ENCODE measurements around the gene CENPB. TPM values are rescaled to one million over a fixed set of nuclear protein-coding genes. Genes with fewer than 3 reads are reported as not detected.

CENPB gene
- total and polyA plus RNA-seq, 2 of the 4 experiments (the other 2 are of a cell fraction), result 45.7 to 59.1 TPM

- Histone ChIP-seq H2BK5ac (ENCODE audit: low read depth, low read length, poor library complexity, severe bottlenecking) (no peak overlapping the region), H4K91ac (ENCODE audit: insufficient read depth, low read depth, low read length) (no peak overlapping the region), H3K9me3 (ENCODE audit: control insufficient read depth, insufficient read depth, low read length) (no peaks in the 10 kb centered on the region), H3K27ac (ENCODE audit: insufficient read depth, low read length) (no peak overlapping the region), H3K79me1 (ENCODE audit: low read depth in 1 of 2, low read length in 2 of 2) (peaks cover 4 to 28% of the 10 kb centered on the region in 2 experiments; a peak in 3 of 4 replicates), H3K18ac (ENCODE audit: low read depth, low read length) (no peak overlapping the region), H3K4ac (ENCODE audit: low read depth, low read length) (peak overlapping the region; percentile 91), H3K56ac (ENCODE audit: extremely low read depth, insufficient read depth, low read length) (no peak overlapping the region), H2BK120ac (ENCODE audit: low read depth, low read length) (peak overlapping the region; percentile 62; the same call in 1 of the 2 replicates), H4K8ac (ENCODE audit: low read depth in 2 of 2, low read length in 2 of 2) (no peak overlapping the region; a peak in 2 of 4 replicates), H2BK15ac (ENCODE audit: low read depth, low read length) (peak overlapping the region; percentile 88; the same call in 1 of the 3 replicates), H3K4me1 (ENCODE audit: control insufficient read depth, insufficient read depth, low read length) (peaks cover 15% of the 10 kb centered on the region), H3K9ac (ENCODE audit: low read depth, low read length) (no peak overlapping the region), H4K5ac (ENCODE audit: low read depth, low read length) (no peak overlapping the region), H3K27me3 (ENCODE audit: control insufficient read depth, insufficient read depth, low read length) (no peaks in the 10 kb centered on the region), H3K36me3 (ENCODE audit: control insufficient read depth, insufficient read depth, low read length) (no peaks in the 10 kb centered on the region), H3K14ac (replicated peaks; ENCODE audit: low read depth, low read length) (no peak overlapping the region), H4K20me1 (ENCODE audit: insufficient read depth, low read length) (no peaks in the 10 kb centered on the region), H3K23ac (ENCODE audit: low read depth, low read length) (no peak overlapping the region), H3K4me3 (ENCODE audit: insufficient read depth, low read depth, low read length) (no peak overlapping the region), H2AK9ac (replicated peaks; ENCODE audit: low read depth, low read length, poor library complexity) (no peak overlapping the region), H3K9me1 (ENCODE audit: insufficient read depth, low read length) (peaks cover 19% of the 10 kb centered on the region), H2AK5ac (ENCODE audit: low read depth, low read length) (peak overlapping the region; percentile 98; the same call in 1 of the 2 replicates), H3K4me2 (ENCODE audit: low read depth, low read length) (no peak overlapping the region), H2AFZ (replicated peaks; ENCODE audit: low read length, poor library complexity) (no peak overlapping the region), H2BK20ac (ENCODE audit: low read depth, low read length) (peak overlapping the region; percentile 52; the same call in 1 of the 2 replicates)
- POLR2A ChIA-PET (ENCODE audit: unreplicated experiment), result no interaction called here
- in situ Hi-C loops (cut with MboI; ENCODE audit: low sequenced_read_pairs) (no loop called here), intact Hi-C loops (cut with micrococcal nuclease) (loop anchor here (2.0 kb wide), 1 partner anchor 15 kb away; no protein-coding TSS in a partner anchor), dilution Hi-C loops (cut with HindIII; ENCODE audit: low sequenced_read_pairs, unreplicated experiment) (no loop called here)
- DNase-seq, result no peak
- ATAC-seq (ENCODE audit: low read depth), result no peak
- CTCF ChIA-PET, result no interaction called here
- no peak for TF ChIP-seq MAZ (IDR thresholded peaks at IDR 0.05; ENCODE audit: borderline replicate concordance, low read depth, low read length)
- no peak for TF ChIP-seq MXI1 (IDR thresholded peaks at IDR 0.05; ENCODE audit: borderline replicate concordance, low read depth, low read length)
- TF ChIP-seq MAFK (IDR thresholded peaks at IDR 0.05; ENCODE audit: low read depth, low read length), result no peak
- TF ChIP-seq RFX5 (IDR thresholded peaks at IDR 0.05; ENCODE audit: low read depth, low read length), result no peak
- TF ChIP-seq, protein P1, sequence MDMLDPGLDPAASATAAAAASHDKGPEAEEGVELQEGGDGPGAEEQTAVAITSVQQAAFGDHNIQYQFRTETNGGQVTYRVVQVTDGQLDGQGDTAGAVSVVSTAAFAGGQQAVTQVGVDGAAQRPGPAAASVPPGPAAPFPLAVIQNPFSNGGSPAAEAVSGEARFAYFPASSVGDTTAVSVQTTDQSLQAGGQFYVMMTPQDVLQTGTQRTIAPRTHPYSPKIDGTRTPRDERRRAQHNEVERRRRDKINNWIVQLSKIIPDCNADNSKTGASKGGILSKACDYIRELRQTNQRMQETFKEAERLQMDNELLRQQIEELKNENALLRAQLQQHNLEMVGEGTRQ (IDR thresholded peaks at IDR 0.05; ENCODE audit: low read depth, low read length), result no peak
- no peak for TF ChIP-seq CHD1 (IDR thresholded peaks at IDR 0.05; ENCODE audit: low read depth, low read length)
- no peak for TF ChIP-seq RAD21 (IDR thresholded peaks at IDR 0.05; ENCODE audit: low read length)
- no peak for TF ChIP-seq CEBPB (IDR thresholded peaks at IDR 0.05; ENCODE audit: low read depth, low read length)
- TF ChIP-seq ELK1 (IDR thresholded peaks at IDR 0.05; ENCODE audit: borderline replicate concordance, low read depth, low read length), result no peak
- TF ChIP-seq SMC3 (IDR thresholded peaks at IDR 0.05; ENCODE audit: low read depth, low read length), result no peak
- no peak for TF ChIP-seq RCOR1 (IDR thresholded peaks at IDR 0.05; ENCODE audit: insufficient replicate concordance, low read length)
- no peak for TF ChIP-seq POLR2A (IDR thresholded peaks at IDR 0.05; ENCODE audit: low read depth, low read length)
- no peak for TF ChIP-seq NFE2L2 (IDR thresholded peaks at IDR 0.05; ENCODE audit: low read depth, low read length)
- no peak for TF ChIP-seq FOS (IDR thresholded peaks at IDR 0.05; ENCODE audit: low read depth, low read length)
- WGBS, 2 experiments (ENCODE audit: extremely low coverage in 2 of 2, insufficient read length in 1 of 2), result 88% methylated on average over 2 of the region's 12 CpGs; no CpG with 5 or more reads in 1 of the 2 experiments
- no TSS peak for BruUV-seq (replicated peaks)
These were observed 27.5 kb upstream of the CENPB start for GRCh38 chr20:3813848-3814581.

All from IMR-90 (cell line).